HCT116 (cell line): ENCODE measurements around the gene SIRT7. TPM values are rescaled to one million over a fixed set of nuclear protein-coding genes. Genes with fewer than 3 reads are reported as not detected.
A peak's percentile ranks its signal among the peaks of the same experiment; 100 is the strongest.

Experiments
- ATAC-seq: fragments of 200-7000 bp; cut with Tn5 transposase; 2 replicates; pipeline ENCODE4 v1.9.1; 2020; ENCODE audit warnings: mild to moderate bottlenecking, moderate library complexity
- BruUV-seq: library from RNA; stranded (reverse); fragments of 400-500 nt; replicated peaks from 2 replicates; lab custom pipeline; 2021; lab: Mats Ljungman, UMichigan
- CTCF ChIA-PET: fragments of 300-600 bp; sonication (Branson Sonifier 250); formaldehyde crosslinking; loops from one replicate; lab custom pipeline; 2021; ENCODE audit warnings: antibody characterized with exemption; lab: Charles Lee
- POLR2A ChIA-PET: fragments of 300-600, 350-600 bp; sonication (Branson Sonifier 250); formaldehyde crosslinking; loops from one replicate; lab custom pipeline; 2021; ENCODE audit warnings: antibody characterized with exemption; lab: Charles Lee
- RAD21 ChIA-PET, 2 experiments: fragments of 300-600 bp; sonication (Branson Sonifier 250); formaldehyde crosslinking; loops; one replicate each; lab custom pipeline; 2023; ENCODE audit warnings: low total read pairs in 2 of 2; ENCODE audit not compliant: uncharacterized antibody in 2 of 2, unreplicated experiment in 2 of 2, low non-redundant PET in 1 of 2; lab: Charles Lee
- DNase-seq: peaks from one replicate; pipeline ENCODE4 v3.0.0-alpha.2; 2010; ENCODE audit warnings: low read depth, low spot score
- H2AFZ ChIP-seq: fragments of 200-600 bp; shearing (Covaris generic), sonication (generic); 2 replicates; pipeline ENCODE4 v1.6.1; 2017; ENCODE audit warnings: low read depth, mixed run types, mixed read lengths, antibody characterized with exemption, low read length; ENCODE audit not compliant: poor library complexity, severe bottlenecking
- H3K27ac ChIP-seq: 2 replicates; pipeline ENCODE4 v1.5.1; 2012; ENCODE audit warnings: low read depth, low read length
- H3K27me3 ChIP-seq: fragments of 200-600 bp; sonication (generic); 2 replicates; pipeline ENCODE4 v1.6.1; 2016; ENCODE audit warnings: mixed run types, low read length, mixed read lengths; ENCODE audit not compliant: insufficient read depth
- H3K36me3 ChIP-seq, 2 experiments: fragments of 200-500 bp in 1 of 2; fragments of 200-600 bp in 1 of 2; sonication (Bioruptor generic) in 1 of 2; sonication (generic) in 1 of 2; 2 replicates each; pipeline versions ENCODE4 v1.5.1 to v1.6.1; 2014 to 2016; ENCODE audit warnings: low read length in 2 of 2, inconsistent platforms in 1 of 2, mixed read lengths in 1 of 2, mixed run types in 1 of 2; ENCODE audit not compliant: insufficient read depth in 2 of 2, control insufficient read depth in 1 of 2
- H3K4me1 ChIP-seq, 2 experiments: fragments of 200-600 bp in 1 of 2; sonication (generic) in 1 of 2; 2 replicates each; pipeline versions ENCODE4 v1.5.1 to v1.6.1; 2012 to 2017; ENCODE audit warnings: low read length in 2 of 2, inconsistent platforms in 1 of 2, mild to moderate bottlenecking in 1 of 2, mixed read lengths in 1 of 2, mixed run types in 1 of 2, moderate library complexity in 1 of 2; ENCODE audit not compliant: insufficient read depth in 2 of 2, control insufficient read depth in 1 of 2
- H3K4me2 ChIP-seq: fragments of 200-600 bp; sonication (generic); 2 replicates; pipeline ENCODE4 v1.6.1; 2017; ENCODE audit warnings: mixed run types, low read length, mixed read lengths
- H3K4me3 ChIP-seq, 2 experiments: fragments of 200-600 bp in 1 of 2; sonication (generic) in 1 of 2; replicated peaks in 1 of 2; 2 replicates each; pipeline ENCODE4 v1.5.1; 2011 to 2016; ENCODE audit warnings: low read length in 2 of 2, control low read depth in 1 of 2, low read depth in 1 of 2, mild to moderate bottlenecking in 1 of 2, mixed read lengths in 1 of 2, mixed run types in 1 of 2
- H3K79me2 ChIP-seq: fragments of 200-600 bp; sonication (generic); 2 replicates; pipeline ENCODE4 v1.6.1; 2017; ENCODE audit warnings: mild to moderate bottlenecking, mixed run types, low read length, moderate library complexity, mixed read lengths; ENCODE audit not compliant: insufficient read depth
- H3K9ac ChIP-seq: fragments of 200-600 bp; sonication (generic); 2 replicates; pipeline ENCODE4 v1.6.1; 2016; ENCODE audit warnings: low read length, mixed read lengths
- H3K9me2 ChIP-seq: fragments of 200-600 bp; sonication (generic), shearing (Covaris generic); 2 replicates; pipeline ENCODE4 v1.6.1; 2017; ENCODE audit warnings: mixed run types, mild to moderate bottlenecking, moderate library complexity; ENCODE audit not compliant: insufficient read depth
- H3K9me3 ChIP-seq, 2 experiments: fragments of 200-500 bp in 1 of 2; fragments of 200-600 bp in 1 of 2; sonication (Bioruptor generic) in 1 of 2; sonication (generic) in 1 of 2; 2 replicates each; pipeline ENCODE4 v1.6.1; 2014 to 2017; ENCODE audit warnings: low read length in 2 of 2, mixed read lengths in 2 of 2, inconsistent platforms in 1 of 2, low read depth in 1 of 2, mild to moderate bottlenecking in 1 of 2, mixed run types in 1 of 2, moderate library complexity in 1 of 2; ENCODE audit not compliant: control insufficient read depth in 1 of 2, insufficient read depth in 1 of 2
- H4K20me1 ChIP-seq: fragments of 200-600 bp; sonication (generic), shearing (Covaris generic); 2 replicates; pipeline ENCODE4 v1.6.1; 2017; ENCODE audit warnings: mixed run types, mild to moderate bottlenecking, moderate library complexity; ENCODE audit not compliant: insufficient read depth
- CEBPB ChIP-seq: IDR thresholded peaks from 2 replicates; pipeline ENCODE4 v1.6.1; 2012; ENCODE audit warnings: low read depth
- ELF1 ChIP-seq: IDR thresholded peaks from 2 replicates; pipeline ENCODE4 v1.6.1; 2012; ENCODE audit warnings: low read depth, borderline replicate concordance
- POLR2A ChIP-seq: IDR thresholded peaks from 2 replicates; pipeline ENCODE4 v1.7.0; 2011; ENCODE audit warnings: borderline replicate concordance; ENCODE audit not compliant: insufficient read depth, insufficient read length; ENCODE audit errors: extremely low read depth
- POLR2AphosphoS5 ChIP-seq: IDR thresholded peaks from 2 replicates; pipeline ENCODE4 v1.6.1; 2011; ENCODE audit warnings: mild to moderate bottlenecking, low read depth, low read length, moderate library complexity
- TCF7L2 ChIP-seq: IDR thresholded peaks from 2 replicates; pipeline ENCODE4 v1.7.0; 2011; ENCODE audit warnings: borderline replicate concordance, inconsistent platforms; ENCODE audit not compliant: insufficient read depth, insufficient read length; ENCODE audit errors: extremely low read depth
- ZFX ChIP-seq: fragments of 450-650 bp; IDR thresholded peaks from 2 replicates; pipeline ENCODE4 v1.6.1; 2017
- intact Hi-C: fragments of 100-400 bp; cut with micrococcal nuclease; formaldehyde crosslinking; loops from 2 replicates; pipeline ENCODE4 v1.10.0; 2022
- total RNA-seq: library from RNA; stranded (reverse); gene quantifications from one replicate; pipeline ENCODE4 v1.2.1, GENCODE V29; 2021; ENCODE audit not compliant: unreplicated experiment
- TF ChIP-seq, protein P1 (sequence below): IDR thresholded peaks from 2 replicates; pipeline ENCODE4 v1.6.1; 2011; ENCODE audit warnings: mild to moderate bottlenecking, low read length, moderate library complexity; ENCODE audit not compliant: insufficient replicate concordance; ENCODE audit errors: extremely low read depth

The SIRT7 gene
- total RNA-seq, 1 experiment from 2014 or later, result 62.6 TPM

- peaks cover 0 to 25% of the 10 kb centered on the region in 2 experiments; a peak in 2 of 4 replicates for H3K36me3 ChIP-seq
- no peak overlapping the region for H3K9ac ChIP-seq
- no peak overlapping the region for H3K4me3 ChIP-seq
- no peak for ATAC-seq
- no peaks in the 10 kb centered on the region for H3K27me3 ChIP-seq
- ChIA-PET CTCF (no interaction called here), POLR2A (no interaction called here)
- no peak overlapping the region for H3K4me2 ChIP-seq
- H2AFZ ChIP-seq, result no peak overlapping the region
- intact Hi-C loops, result no loop called here
- BruUV-seq, result no TSS peak
- TF ChIP-seq ELF1, result no peak
- no peak for TF ChIP-seq ZFX
- TF ChIP-seq POLR2AphosphoS5, result no peak
- TF ChIP-seq POLR2A, result no peak
- no peak for TF ChIP-seq TCF7L2
- no peak for TF ChIP-seq CEBPB
- TF ChIP-seq, protein P1, sequence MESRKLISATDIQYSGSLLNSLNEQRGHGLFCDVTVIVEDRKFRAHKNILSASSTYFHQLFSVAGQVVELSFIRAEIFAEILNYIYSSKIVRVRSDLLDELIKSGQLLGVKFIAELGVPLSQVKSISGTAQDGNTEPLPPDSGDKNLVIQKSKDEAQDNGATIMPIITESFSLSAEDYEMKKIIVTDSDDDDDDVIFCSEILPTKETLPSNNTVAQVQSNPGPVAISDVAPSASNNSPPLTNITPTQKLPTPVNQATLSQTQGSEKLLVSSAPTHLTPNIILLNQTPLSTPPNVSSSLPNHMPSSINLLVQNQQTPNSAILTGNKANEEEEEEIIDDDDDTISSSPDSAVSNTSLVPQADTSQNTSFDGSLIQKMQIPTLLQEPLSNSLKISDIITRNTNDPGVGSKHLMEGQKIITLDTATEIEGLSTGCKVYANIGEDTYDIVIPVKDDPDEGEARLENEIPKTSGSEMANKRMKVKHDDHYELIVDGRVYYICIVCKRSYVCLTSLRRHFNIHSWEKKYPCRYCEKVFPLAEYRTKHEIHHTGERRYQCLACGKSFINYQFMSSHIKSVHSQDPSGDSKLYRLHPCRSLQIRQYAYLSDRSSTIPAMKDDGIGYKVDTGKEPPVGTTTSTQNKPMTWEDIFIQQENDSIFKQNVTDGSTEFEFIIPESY, result no peak
- TF ChIP-seq, all 23 proteins: peak for 0
- RAD21 ChIA-PET, result no interaction called here
- H3K27ac ChIP-seq, result peak overlapping the region; percentile 0; the same call in 1 of the 2 replicates
- no peak for DNase-seq
- no peaks in the 10 kb centered on the region; the same call in 1 of the 2 replicates for H3K79me2 ChIP-seq
- no peaks in the 10 kb centered on the region for H4K20me1 ChIP-seq
- H3K9me3 ChIP-seq, result no peaks in the 10 kb centered on the region
- H3K9me2 ChIP-seq, result no peaks in the 10 kb centered on the region
- H3K4me1 ChIP-seq, result peaks cover 11 to 31% of the 10 kb centered on the region in 2 experiments
Observed at GRCh38 chr17:81903415-81903831, 14.6 kb downstream of the SIRT7 start.
